IPS DF 4.7 (cell line): Measurements from ENCODE around the gene SPOUT1.

Experiments used
- DNase-seq: peaks from one replicate; pipeline ENCODE4 v3.0.0-alpha.2; 2013; ENCODE audit warnings: low spot score; ENCODE audit errors: extremely low read depth

The SPOUT1 gene

GRCh38 chr9:128836509-128837145 is 7.0 kb upstream of the SPOUT1 start:
- no peak for DNase-seq

- no peak for DNase-seq
Measured at GRCh38 chr9:128835246-128836210, 5.9 kb upstream of the SPOUT1 start.

DNA sequence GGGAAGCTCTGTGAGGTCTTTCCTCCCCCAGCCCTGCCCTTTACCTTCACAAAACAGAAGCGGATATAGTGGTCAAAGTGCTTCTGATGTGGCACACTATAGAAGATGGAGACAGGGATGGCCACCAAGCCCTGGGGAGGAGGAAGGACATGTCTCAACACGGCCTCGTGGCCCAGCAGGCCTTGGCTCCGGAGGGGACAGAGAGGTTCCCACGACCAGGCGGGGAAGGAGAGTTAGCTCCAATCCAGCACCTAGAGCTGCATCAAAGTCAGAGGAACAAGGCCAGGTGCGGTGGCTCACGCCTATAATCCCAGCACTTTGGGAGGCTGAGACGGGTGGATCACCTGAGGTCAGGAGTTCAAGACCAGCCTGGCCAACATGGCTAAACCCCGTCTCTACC is 4.1 kb upstream of the SPOUT1 start:
- no peak for DNase-seq

GRCh38 chr9:128828719-128829452 is 708 bp downstream of the SPOUT1 start:
- DNase-seq = no peak

- DNase-seq = no peak
Measured at GRCh38 chr9:128828267-128828666, 1.3 kb downstream of the SPOUT1 start.

DNA sequence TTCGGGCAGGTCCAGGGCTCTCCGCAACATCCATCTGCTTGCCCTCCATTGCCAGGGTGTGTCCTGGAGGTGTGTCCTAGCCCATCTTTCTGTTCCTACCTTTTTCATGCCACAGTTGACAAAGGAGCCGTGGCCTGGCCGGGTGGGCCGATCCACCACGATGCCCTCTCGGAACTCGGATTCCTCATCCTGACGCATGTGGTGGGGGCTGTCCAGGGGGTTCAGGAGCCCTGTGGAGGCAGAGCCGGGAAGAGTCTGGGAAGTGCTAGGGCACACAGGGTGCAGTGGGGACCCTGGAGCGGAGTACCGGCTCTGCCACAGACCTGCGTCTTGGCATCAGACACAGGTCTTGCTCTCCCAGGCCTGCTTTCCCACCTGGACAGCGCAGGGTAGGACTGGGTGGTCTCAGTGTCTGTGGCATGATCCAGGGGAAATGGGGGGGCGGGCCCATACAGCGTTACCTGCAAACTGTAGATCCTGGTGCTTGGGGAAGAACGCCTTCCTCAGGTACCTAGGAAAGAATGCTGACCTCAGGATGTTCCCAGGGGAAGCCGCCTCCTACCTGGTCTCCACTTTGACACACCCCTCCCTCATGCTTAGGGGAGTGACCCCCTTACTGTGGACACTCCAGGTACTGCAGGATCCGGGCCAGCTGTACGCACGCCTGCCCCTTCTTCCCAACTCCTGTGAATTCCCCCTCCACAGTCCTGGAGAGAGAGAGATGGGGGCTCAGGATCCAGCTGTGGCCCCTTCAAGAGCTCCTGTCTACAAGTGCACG is 3.5 kb downstream of the SPOUT1 start:
- no peak for DNase-seq

DNA sequence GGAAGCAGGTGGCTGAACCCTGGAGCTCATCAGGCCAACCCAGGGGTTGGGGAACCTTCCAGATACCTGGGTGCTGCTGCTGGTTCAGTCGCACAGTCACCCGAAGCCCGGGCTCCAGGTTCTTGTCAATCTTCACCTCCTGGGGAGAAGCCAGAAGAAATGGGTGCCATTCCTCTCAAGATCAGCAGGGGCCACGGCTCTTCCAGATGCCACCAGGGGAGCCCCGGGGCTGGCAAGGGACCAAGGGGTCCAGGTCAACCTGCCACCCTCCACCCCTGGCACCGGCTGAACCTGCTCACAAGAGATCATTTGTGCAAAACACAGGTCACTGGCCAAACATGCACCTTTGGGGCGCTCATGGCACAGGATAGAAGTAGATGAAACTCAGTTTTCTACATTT is 4.7 kb downstream of the SPOUT1 start:
- no peak for DNase-seq

- DNase-seq = no peak
Measured at GRCh38 chr9:128823903-128824406, 5.6 kb downstream of the SPOUT1 start.

DNA sequence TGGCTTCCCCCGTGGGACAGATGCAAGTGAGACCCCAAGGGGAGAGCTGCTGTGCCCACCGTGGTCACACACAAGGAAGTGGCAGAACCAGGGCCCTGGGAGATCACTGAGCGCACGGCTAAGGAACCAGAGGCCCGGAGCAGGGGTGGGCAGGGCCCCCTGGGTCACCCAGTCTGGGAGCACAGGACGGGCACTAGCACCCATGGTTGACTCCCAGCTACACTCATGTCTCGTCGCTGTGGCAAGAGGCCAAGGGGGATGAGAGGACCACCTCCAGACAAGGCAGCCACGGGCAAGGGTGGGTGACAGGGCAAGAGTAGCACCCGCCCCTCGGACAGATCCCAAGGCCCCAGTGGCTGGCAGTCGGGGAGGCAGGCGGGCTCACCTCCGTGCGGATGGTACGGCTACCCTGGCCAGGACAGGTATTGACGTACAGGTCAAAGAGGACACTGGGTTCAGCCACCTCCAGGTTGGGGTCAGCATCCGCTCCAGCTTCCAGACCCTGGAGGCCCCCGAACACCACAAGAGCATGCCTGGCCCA is 6.2 kb downstream of the SPOUT1 start:
- no peak for DNase-seq

DNA sequence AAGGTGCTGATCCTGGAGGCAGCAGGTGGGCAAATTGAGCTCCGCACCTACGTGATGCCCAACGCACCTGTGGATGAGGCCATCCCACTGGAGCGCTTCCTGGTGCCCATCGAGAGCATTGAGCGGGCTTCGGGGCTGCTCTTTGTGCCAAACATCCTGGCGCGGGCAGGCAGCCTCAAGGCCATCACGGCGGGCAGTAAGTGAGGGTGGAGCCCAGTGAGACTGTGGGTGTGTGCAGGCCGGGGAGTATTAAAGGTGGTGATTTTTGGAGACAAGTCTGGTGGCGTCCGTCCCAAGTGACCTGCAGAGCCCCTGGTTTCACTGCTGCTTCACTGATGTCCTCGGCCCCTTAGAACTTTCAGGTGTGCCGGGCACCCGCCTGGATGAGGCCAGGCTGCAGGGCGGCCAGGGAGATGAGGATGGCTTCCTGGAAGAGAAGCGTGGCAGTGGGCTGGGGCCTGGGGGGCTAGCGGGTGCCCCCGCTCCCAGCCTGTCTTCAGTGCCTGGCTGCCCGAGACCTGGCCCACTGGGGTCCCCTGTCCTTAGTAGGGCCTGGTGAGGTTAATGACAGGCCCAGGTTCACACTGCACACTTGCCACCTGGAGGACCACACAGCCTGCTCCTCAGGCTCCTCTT is 7.1 kb downstream of the SPOUT1 start:
- DNase-seq = no peak

GRCh38 chr9:128821584-128822406 is 7.8 kb downstream of the SPOUT1 start:
- no peak for DNase-seq

DNA sequence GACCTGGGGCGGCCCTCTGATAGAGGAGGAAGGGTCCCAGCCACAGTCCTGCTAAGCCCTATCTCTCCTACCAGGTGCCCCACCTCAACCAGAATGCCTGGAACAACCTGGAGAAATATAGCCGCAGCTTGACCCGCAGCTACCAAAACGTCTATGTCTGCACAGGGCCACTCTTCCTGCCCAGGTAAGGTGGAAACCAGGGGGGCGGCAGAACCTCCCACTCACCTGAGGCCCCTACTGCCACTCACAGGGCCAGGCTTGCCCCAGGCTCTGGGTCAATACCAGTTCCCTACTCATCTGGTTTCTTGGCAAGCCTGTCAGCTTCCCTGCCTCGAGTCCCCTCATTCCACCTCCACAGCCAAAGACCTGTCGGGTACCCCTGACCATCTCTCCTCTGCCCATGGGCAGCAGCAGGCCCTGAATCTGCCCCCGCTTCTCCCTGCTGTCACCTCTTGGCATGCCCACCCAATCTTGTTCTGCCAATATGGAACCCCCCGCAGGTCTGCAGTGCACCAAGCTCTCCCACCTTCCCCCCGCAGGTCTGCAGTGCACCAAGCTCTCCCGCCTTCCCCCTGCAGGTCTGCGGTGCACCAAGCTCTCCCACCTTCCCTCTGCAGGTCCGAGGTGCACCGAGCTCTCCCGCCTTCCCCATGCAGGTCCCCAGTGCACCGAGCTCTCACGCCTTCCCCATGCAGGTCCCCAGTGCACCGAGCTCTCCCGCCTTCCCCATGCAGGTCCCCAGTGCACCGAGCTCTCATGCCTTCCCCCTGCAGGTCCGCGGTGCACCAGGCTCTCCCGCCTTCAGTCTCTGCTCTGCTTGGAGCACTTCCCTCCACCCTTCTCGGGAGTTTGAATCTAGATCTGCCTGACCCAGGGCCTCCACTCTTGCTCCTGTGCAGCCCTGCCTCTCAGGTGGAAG is 8.7 kb downstream of the SPOUT1 start:
- DNase-seq = no peak

DNA sequence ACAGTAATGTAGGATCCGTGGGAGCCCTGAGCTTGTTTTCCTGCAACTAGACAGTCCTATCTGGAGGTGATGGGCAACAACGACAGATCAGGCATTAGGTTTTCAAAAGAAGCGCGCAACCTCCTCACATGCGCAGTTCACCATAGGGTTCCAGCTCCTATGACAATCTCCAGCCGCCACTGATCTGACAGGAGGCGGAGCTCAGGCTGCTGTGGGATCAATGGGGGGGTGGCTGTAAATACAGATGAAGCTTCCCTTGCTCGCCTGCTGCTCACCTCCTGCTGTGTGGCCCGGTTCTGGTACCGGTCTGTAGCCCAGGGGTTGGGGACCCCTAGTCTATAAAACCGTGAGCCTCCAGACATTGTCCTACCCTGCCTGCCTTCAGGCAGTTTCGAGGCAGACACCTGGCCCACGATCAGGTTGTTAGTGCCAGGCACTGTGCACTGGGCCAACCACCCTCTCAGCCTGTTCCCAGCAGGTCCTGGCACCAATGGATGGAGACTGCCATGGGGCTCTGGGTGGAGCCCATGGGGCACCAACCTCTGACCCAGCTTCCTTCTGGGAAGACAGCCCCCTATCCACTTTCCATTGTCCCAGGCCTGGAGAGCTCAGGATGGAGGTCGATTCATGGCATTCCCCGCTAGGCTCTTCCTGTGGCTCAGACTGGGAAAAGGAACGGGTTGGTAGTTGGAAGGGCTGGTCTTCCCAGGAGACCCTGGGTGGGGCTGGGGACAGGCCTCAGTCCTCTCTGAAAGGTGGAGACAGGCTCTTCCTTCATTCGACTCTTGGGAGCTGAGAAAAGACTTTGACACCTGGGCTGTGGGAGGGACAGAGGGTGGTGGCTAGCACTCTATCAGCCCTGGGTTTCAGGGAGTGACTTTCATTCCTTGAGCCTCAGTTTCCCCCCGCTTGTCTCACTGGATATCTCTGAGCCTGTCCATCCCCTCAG is 9.6 kb downstream of the SPOUT1 start:
- no peak for DNase-seq

DNA sequence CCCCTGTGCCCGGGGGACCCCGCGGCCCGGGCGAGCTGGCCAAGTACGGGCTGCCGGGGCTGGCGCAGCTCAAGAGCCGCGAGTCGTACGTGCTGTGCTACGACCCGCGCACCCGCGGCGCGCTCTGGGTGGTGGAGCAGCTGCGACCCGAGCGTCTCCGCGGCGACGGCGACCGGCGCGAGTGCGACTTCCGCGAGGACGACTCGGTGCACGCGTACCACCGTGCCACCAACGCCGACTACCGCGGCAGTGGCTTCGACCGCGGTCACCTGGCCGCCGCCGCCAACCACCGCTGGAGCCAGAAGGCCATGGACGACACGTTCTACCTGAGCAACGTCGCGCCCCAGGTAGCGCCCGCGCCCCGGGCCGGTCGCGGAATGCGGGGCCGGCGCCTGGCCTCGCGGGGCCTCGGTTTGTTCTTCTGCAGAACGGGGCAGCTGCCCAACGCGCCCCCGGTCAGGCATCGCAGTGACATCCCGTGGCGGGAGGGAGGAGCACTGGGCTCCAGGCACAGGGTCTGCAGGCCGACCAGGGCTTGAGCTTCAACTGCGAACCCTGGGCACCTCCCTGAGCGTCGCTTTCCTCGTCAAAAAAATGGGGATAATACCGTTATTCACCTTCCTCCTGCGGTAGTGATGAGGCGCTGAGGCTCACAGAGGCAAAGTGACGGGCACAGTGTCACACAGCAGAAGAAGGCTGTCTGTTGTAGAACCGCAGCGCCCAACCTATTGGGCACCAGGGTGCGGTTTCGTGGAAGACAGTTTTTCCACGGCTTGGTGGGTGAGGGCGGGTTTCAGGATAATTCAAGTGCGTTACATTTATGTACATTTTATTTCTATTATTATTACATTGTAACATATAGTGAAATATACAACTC is 10.5 kb downstream of the SPOUT1 start:
- no peak for DNase-seq

DNA sequence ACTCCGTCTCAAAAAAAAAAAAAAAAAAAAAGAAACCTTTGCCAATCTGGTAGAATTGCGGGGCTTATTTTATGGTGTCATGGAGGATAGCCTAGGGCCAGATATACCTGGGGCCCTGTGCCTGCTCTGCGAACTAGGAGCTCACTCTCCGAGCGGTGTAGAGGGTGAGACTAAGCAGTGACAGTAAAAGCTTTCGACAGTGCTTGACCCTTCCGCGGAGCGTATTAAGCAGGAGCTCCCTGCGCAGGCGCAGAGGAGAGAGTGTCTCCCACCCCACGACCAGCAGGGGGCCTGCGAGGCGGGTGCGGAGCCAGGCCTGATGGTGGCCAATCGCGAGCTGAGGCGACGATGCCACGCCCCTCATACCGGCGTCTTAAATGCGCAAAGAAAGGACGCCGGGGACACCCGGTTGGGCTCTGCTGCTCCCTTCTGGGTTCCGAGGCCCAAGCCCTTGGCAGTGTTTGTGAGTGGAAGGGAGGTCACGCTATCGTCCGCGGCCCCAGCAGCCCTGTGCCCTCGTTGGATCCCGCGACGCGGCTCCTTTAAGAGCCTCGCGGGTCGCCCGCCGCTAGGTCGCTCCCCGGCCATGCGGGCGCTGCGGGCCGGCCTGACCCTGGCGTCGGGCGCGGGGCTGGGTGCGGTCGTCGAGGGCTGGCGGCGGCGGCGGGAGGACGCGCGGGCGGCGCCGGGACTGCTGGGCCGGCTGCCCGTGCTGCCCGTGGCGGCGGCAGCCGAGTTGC is 11.3 kb downstream of the SPOUT1 start, which contains the start of gene ENDOG:
ENDOG (plus strand) TSS at position 402 of the 740 bp plus-strand sequence; CDS start at position 587, 185 bp downstream.
- DNase-seq = peak; percentile 71
